IPS-11a (cell line): ENCODE measurements around the gene C1QTNF6.

Experiments
- H3K4me3 ChIP-seq: one replicate; pipeline ENCODE4 v1.5.1; 2013; ENCODE audit warnings: low read depth, low read length, control low read depth

Gene C1QTNF6

GRCh38 chr22:37192741-37193140 lies 4.7 kb upstream of the C1QTNF6 start:
- H3K4me3 ChIP-seq, result no peak overlapping the region

DNA sequence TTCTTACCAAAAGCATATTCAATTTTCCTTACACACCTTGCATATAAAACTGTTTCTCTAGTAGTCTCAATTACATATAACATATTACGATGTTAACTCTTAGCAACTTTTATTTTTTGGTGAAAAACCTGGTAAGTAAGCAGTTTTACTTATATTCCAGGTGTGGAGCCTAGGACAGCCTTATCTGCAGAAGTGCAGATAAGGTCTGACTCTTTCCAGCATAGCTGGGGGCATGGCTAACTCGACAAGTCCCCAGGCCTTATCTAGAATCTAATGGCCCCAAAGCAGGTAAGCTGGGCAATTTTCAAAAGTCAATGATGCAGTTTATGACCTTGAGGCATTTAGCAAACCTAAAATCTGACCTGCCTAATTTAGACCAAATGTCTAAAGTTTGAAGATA lies 4.2 kb upstream of the C1QTNF6 start:
- H3K4me3 ChIP-seq, result no peak overlapping the region

- H3K4me3 ChIP-seq, result no peak overlapping the region
Observed at GRCh38 chr22:37190262-37190780, 2.3 kb upstream of the C1QTNF6 start.

DNA sequence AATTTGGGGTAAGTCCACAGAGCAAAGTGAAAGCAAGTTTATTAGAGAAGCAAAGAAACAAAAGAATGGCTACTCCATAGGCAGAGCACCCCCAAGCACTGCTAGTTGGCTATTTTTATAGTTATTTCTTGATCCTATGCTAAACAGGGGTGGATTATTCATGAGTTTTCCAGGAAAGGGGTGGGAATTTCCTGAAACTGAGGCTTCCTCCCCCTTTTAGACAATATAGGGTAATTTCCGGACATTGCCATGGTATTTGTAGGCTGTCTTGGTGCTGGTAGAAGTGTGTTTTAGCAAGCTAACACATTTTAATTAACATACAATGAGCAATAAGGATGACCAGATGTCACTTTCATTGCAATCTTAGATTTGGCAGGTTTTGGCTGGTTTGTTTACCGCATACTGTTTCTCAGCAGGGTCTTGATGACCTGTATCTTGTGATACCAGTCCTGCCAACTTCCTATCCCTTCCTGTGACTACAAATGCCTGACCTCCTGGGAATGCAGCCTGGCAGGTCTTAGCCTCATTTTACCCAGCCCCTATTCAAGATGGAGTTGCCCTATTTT lies 937 bp upstream of the C1QTNF6 start:
- no peak overlapping the region for H3K4me3 ChIP-seq

GRCh38 chr22:37187552-37187890 lies 526 bp downstream of the C1QTNF6 start:
- H3K4me3 ChIP-seq, result peak overlapping the region; percentile 0

- H3K4me3 ChIP-seq, result no peak overlapping the region
Observed at GRCh38 chr22:37186997-37187522, 987 bp downstream of the C1QTNF6 start.

GRCh38 chr22:37186228-37186996 lies 1.6 kb downstream of the C1QTNF6 start:
- H3K4me3 ChIP-seq, result no peak overlapping the region

GRCh38 chr22:37185646-37186227 lies 2.3 kb downstream of the C1QTNF6 start:
- H3K4me3 ChIP-seq, result no peak overlapping the region

- H3K4me3 ChIP-seq, result no peak overlapping the region
Observed at GRCh38 chr22:37184816-37185541, 3.1 kb downstream of the C1QTNF6 start.

DNA sequence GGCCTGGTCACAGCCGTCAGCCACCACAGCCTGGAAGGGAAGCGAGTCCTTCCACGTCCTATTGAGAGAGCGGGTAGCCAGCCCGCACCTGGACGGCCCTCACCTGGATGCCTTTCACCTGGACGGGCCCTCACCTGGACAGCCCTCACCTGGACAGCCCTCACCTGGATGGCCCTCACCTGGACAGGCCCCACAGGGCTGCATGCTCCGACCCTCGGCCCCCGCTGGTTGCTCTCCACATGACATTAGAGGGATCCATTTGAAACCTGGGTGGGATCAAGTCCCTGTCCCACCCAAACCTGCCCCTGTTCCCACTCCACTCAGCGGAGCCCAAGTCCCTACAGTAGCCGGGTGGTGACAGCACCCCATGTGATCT lies 3.7 kb downstream of the C1QTNF6 start:
- no peak overlapping the region for H3K4me3 ChIP-seq

DNA sequence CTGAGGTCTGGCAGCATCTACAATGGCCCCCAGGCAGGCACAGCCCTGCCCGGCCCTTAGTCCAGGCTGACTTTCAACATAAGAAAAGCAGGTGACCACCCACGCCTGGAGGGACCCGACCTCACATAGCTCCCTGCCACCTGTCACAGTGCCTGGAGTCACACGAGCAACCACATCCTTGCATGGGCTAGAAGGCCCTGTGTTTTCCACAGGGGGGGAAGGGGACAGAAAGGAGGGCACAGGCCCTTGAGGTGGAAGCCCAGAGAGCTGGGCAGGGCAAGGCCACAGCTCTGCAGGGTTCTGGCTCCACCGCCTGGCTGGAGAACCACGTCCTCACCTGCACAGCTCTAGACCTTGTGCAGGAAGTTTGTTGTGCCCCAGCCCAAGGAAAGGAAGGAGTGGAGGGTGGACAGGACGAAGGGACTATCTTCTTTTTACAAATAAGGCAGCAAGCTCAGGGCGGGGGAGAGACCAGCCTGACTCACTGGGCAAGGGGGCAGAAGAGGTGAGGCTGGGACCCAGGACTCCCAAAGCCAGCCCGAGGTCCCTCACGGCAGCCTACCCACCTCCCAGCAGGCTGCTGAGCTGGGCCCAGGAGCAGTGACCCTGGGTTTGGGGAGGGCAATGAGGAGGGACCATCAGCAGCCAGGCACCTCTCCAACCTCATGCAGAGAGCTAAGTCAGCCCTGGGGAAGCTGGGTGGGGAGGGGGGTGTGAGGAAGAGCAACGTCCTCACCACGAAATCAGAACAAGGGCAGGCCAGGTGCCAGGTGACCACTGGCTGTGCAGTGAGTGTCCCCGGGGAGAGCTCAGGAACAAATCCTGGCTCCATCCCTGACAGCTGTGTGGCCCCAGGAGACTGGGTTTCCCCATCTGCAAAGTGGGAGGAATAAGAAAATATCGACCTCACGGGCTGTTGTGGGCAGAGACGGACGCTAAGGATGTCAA lies 4.3 kb downstream of the C1QTNF6 start:
- H3K4me3 ChIP-seq, result no peak overlapping the region

- no peak overlapping the region for H3K4me3 ChIP-seq
Observed at GRCh38 chr22:37182949-37183245, 5.2 kb downstream of the C1QTNF6 start.

- no peak overlapping the region for H3K4me3 ChIP-seq
Observed at GRCh38 chr22:37182101-37182948, 5.7 kb downstream of the C1QTNF6 start.

- no peak overlapping the region for H3K4me3 ChIP-seq
Observed at GRCh38 chr22:37181681-37182080, 6.4 kb downstream of the C1QTNF6 start.

- H3K4me3 ChIP-seq, result no peak overlapping the region
Observed at GRCh38 chr22:37180531-37181231, 7.4 kb downstream of the C1QTNF6 start.

DNA sequence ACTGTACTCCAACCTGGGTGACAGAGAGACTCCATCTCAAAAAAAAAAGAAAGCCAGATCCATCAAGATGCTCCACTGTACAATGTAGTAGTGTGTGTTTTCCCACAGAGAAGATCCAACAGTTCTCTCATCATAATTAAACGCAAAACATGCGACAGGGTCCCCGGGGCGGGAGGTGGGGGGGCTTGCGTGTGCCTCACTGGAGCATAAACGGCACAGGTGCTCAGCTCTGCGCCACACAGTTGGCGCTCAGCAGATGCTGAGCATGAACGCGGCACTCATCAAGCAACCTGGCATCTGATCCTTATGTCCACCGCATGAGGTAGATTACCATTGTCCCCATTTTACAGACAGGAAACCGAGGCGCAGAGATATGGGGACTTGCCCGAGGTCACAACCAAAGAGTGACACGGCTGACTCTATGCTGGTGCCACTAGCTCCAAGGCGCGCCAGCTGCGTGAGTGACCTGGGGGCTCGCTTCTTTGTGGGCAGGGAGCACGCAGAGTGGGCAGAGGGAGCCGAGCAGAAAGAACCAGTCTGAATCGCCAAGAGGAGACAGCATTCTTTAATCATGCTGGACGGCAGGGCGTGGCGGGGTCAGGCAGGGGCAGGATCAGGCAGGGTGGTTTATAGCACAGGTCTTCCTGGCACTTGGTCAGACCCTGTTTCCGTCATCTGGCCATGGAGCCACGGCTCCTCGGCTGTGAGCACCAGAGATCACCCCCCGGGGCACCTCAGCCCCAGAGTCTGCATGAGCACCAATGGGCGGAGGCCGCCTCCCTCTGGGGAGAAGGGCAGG lies 8.2 kb downstream of the C1QTNF6 start:
- no peak overlapping the region for H3K4me3 ChIP-seq

- no peak overlapping the region for H3K4me3 ChIP-seq
Observed at GRCh38 chr22:37179126-37179470, 8.9 kb downstream of the C1QTNF6 start.
